AG04449 (cell line): Measurements from ENCODE around the gene PDE6C.

ENCODE experiments used
- CTCF ChIA-PET: fragments of 350-600 bp; formaldehyde crosslinking; extraction: SDS; loops from one replicate; lab custom pipeline; 2021; ENCODE audit warnings: antibody characterized with exemption; lab: Yijun Ruan, JAX
- POLR2A ChIA-PET: fragments of 400-600, 350-600 bp; formaldehyde crosslinking; extraction: SDS; loops from one replicate; lab custom pipeline; 2020; ENCODE audit warnings: antibody characterized with exemption, inconsistent platforms; lab: Yijun Ruan, JAX
- DNase-seq: peaks from one replicate; pipeline ENCODE4 v3.0.0-alpha.2; 2010; ENCODE audit warnings: low read depth, low spot score
- H3K4me3 ChIP-seq: 2 replicates; pipeline ENCODE4 v1.5.1; 2011; ENCODE audit warnings: low read depth, mild to moderate bottlenecking, control low read depth, low read length
- TF ChIP-seq, protein P1 (sequence below): IDR thresholded peaks from one replicate; pipeline ENCODE4 v1.5.1; 2011; ENCODE audit warnings: mild to moderate bottlenecking, moderate library complexity, low read length, control low read depth, inconsistent platforms; ENCODE audit not compliant: insufficient read depth; ENCODE audit errors: missing control alignments

PDE6C gene

DNA sequence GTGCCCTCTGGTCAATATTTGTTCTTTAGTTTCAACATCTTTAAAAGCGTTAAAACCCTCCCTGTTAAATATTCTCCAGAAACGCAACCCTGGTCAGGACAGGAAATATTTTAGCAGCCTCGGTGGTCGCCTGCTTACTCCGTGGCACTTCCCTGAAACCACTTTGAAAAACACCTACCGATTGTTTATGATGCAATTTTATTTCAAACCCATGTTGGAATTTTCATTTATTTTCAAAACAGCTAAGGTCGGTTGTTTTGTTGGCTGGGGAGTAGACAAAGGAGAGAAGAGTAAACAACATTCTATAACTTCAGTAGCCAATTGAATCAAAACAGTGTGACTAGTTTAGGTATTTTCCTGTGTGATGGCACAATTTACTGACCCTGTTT lies 10.6 kb upstream of the PDE6C start:
- no peak overlapping the region for H3K4me3 ChIP-seq

DNA sequence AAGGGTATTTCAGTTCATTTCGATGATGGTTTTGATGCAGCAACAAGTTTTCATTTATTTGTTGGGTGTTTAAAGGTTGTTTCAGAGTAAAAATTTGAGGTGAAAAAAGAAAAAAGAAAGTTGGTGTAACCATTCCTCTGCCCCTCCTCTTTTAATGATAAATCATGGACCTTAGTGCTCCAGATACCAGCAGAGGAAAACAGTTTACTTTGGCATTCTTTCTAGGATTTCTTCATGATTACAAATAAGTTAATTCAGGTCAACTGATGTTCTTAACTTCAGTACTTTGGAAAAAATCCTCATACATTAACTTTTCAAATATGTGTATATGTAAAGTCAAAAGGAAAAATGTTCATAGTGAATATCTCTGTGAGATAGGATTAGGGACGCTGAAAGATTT lies 9.3 kb upstream of the PDE6C start:
- POLR2A ChIA-PET: no interaction called here
- TF ChIP-seq, protein P1, sequence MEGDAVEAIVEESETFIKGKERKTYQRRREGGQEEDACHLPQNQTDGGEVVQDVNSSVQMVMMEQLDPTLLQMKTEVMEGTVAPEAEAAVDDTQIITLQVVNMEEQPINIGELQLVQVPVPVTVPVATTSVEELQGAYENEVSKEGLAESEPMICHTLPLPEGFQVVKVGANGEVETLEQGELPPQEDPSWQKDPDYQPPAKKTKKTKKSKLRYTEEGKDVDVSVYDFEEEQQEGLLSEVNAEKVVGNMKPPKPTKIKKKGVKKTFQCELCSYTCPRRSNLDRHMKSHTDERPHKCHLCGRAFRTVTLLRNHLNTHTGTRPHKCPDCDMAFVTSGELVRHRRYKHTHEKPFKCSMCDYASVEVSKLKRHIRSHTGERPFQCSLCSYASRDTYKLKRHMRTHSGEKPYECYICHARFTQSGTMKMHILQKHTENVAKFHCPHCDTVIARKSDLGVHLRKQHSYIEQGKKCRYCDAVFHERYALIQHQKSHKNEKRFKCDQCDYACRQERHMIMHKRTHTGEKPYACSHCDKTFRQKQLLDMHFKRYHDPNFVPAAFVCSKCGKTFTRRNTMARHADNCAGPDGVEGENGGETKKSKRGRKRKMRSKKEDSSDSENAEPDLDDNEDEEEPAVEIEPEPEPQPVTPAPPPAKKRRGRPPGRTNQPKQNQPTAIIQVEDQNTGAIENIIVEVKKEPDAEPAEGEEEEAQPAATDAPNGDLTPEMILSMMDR: no peak
- CTCF ChIA-PET: interaction anchor here (0.8 kb wide), 1 partner anchor 48 kb away, joined by 3 read pairs; no protein-coding TSS in a partner anchor
- H3K4me3 ChIP-seq: no peak overlapping the region
- DNase-seq: no peak

More for the DNA sequence above, 10.6 kb upstream of the PDE6C start:
- ChIA-PET CTCF (no interaction called here), POLR2A (no interaction called here)
- TF ChIP-seq, protein P1: no peak
- DNase-seq: no peak

DNA sequence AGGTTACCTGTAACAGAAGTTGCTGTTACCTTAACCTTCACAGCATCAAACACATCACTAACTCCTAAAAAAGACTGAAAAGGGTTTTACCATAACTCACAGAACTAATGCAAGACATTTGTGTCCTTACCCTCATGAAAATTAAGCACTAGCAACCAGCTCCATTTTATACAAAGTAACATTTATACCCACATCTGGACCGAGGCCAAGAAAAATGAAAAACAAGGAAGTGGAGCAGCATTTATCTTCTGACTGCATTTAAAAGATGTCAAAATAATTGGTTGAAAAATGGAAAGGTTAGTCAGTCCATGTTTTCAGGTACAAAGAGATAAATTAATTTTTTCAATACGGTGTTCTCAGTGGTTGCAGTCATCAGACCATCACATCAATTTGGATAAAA lies 8.2 kb upstream of the PDE6C start:
- CTCF ChIA-PET: no interaction called here

DNA sequence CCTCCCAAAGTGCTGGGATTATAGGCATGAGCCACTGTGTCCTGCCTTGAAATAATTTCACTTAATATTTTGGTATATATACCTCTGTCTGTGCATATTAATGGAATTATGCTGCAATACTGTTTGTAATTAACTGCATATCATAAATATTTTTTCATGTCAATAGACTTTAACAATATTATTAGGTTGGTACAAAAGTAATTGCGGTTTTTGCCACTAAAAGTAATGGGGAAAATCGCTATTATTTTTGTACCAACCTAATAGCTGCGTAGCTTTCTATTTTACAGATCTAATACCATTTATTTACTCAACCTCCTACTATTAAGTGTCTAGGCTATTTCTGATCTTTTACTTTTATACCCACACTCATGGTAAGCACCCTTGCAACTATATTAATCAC lies 3.9 kb upstream of the PDE6C start:
- no peak overlapping the region for H3K4me3 ChIP-seq
- TF ChIP-seq, protein P1: no peak
- DNase-seq: no peak
- ChIA-PET POLR2A (no interaction called here), CTCF (no interaction called here)

More for the DNA sequence above, 8.2 kb upstream of the PDE6C start:
- no peak overlapping the region for H3K4me3 ChIP-seq
- POLR2A ChIA-PET: no interaction called here
- TF ChIP-seq, protein P1: no peak
- DNase-seq: no peak

DNA sequence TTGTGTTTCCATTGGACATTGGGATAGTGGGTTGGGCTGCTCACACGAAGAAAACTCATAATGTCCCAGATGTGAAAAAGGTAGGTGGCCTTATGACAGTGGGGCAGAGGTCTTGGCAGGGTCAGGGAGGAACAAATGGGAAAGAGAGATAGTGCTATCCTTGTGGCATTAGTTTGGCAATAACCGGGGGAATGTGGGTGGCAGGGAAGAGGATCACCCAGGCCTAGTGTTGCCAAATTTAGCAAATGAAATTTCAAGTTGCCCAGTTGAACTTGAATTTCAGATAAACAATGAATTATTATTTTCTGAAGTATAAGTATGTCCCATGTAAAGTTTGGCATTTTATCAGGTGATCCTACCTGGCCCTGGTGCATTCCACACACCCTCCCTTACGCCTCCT lies 789 bp downstream of the PDE6C start:
- CTCF ChIA-PET: no interaction called here

DNA sequence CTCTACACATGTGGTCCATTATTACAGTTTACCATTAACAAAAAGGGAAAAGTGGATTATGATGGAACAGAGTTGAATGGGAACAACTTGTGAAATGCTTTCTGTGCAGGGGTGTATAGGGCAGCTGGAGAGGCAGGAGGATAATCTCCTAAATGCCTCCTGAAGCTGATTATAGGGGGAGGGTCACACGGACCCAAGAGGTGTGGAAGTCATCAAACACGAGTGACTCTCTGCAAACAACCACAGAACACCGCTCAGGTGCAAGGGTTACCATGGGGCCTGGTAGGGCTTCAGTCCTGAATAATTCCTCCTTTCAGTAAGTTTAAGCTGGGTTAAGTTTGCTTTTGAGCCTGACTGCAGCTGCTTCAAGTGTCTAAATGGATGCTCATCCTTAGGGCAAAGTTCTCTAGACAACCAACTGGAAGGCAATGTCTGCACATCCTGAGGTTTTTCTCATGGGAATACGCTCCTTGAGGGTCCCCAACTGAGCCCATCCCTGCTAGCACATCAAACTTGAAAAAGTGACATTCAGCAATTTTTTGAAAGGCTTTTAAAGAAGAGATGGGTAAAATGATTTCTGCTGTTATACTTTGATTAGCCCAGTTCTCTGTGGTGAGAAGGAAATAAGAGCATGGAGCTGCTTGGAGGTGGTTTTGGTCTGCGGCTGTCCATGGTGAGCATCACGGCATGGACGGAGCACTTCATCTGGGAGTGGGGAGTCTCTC lies 1.9 kb downstream of the PDE6C start:
- ChIA-PET CTCF (no interaction called here), POLR2A (no interaction called here)
- no peak for DNase-seq
- no peak overlapping the region for H3K4me3 ChIP-seq
- TF ChIP-seq, protein P1: no peak

More for the DNA sequence above, 789 bp downstream of the PDE6C start:
- DNase-seq: no peak
- POLR2A ChIA-PET: no interaction called here
- TF ChIP-seq, protein P1: no peak
- no peak overlapping the region for H3K4me3 ChIP-seq
